ENCODE measurements around the gene RANBP9. TPM values are rescaled to one million over a fixed set of nuclear protein-coding genes. Genes with fewer than 3 reads are reported as not detected.

RANBP9 gene
- total RNA-seq, 1 experiment from 2014 or later = 21.5 TPM

GRCh38 chr6:13572951-13573654 is 138.5 kb downstream of the RANBP9 start:
- DNase-seq (ENCODE audit: extremely low read depth, low read depth) = no peak

- no peak for DNase-seq (ENCODE audit: extremely low read depth, low read depth)
Observed at GRCh38 chr6:13572240-13572639, 139.4 kb downstream of the RANBP9 start.

Other genes with a start within 250 kb of the RANBP9 start
- gene GFOD1, start 224.2 kb downstream of the RANBP9 start, total RNA-seq (2014; rRNA removed; shearing (Covaris generic)) = 5.3 and 5.6 TPM in 2 replicates
- gene SIRT5, start 137.2 kb downstream of the RANBP9 start, total RNA-seq (2014; rRNA removed; shearing (Covaris generic)) = 12.7 and 12.9 TPM in 2 replicates
- gene NOL7, start 96.5 kb downstream of the RANBP9 start, total RNA-seq (2014; rRNA removed; shearing (Covaris generic)) = 75.0 and 76.3 TPM in 2 replicates
- 20.4 and 20.7 TPM in 2 replicates for gene MCUR1, start 102.7 kb upstream of the RANBP9 start, total RNA-seq (2014; rRNA removed; shearing (Covaris generic))
- gene RNF182, start 213.1 kb upstream of the RANBP9 start, total RNA-seq (2014; rRNA removed; shearing (Covaris generic)) = 0.17 TPM in 1 of 2 replicates, not detected in the other

Measured in NCI-H460 (cell line).